Measurements from ENCODE around the gene MPP3.
A peak's percentile ranks its signal among the peaks of the same experiment; 100 is the strongest.

Gene MPP3, protein sequence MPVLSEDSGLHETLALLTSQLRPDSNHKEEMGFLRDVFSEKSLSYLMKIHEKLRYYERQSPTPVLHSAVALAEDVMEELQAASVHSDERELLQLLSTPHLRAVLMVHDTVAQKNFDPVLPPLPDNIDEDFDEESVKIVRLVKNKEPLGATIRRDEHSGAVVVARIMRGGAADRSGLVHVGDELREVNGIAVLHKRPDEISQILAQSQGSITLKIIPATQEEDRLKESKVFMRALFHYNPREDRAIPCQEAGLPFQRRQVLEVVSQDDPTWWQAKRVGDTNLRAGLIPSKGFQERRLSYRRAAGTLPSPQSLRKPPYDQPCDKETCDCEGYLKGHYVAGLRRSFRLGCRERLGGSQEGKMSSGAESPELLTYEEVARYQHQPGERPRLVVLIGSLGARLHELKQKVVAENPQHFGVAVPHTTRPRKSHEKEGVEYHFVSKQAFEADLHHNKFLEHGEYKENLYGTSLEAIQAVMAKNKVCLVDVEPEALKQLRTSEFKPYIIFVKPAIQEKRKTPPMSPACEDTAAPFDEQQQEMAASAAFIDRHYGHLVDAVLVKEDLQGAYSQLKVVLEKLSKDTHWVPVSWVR

DNA sequence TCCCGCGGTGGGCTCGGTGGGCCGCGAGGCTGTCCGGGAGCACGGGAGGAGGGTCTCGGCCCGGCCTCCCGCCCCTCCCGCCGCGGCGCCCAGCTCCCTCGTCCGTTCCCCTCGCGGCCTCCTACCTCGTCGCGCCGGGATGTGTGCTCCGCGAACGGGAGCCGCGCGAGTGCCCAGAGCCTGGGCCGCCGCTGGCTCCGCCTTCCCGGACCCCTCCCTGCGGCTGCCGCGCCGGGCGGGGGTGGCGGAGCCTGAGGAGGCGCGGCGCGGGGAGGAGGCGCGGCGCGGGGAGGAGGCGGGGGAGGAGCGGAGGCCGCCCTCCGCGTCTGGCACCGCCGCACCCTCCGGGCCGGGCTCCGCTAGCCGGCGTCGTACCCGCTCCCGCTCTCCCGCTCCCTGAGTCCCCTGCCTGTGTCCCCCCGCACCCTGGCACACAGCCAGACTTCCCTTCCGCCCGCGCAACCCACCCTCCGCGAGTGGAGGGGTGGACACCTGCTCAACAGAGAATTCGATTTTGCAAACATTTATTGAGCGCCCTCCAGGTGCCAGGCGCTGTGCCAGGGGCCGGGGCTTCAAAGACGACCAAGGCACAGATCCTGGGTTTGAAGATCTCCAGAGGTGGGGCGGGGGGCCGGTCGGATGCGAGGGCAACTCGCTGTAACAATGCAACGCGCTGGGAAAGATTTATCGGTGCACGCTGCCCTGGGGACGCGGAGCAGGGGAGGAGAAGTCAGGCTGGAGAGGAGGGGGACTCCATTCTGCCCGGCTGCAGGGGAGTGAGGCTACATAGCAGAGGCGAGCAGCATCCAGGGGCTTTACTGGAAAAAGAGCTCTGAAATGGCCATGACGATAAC lies at the start of gene MPP3:
Gene MPP3 (minus strand): TSS at position 171 of the 854 bp plus-strand sequence. CDS start 1,240 bp downstream, outside the sequence.
- no peak within 1 kb of the TSS for H3K27ac ChIP-seq (ENCODE audit: low read depth, low read length)
- H3K9ac ChIP-seq (ENCODE audit: low read length) = no peak within 1 kb of the TSS
- no peaks in the 10 kb centered on the region for H3K9me3 ChIP-seq (ENCODE audit: low read length)
- peaks cover 16% of the 10 kb centered on the region for H3K36me3 ChIP-seq (ENCODE audit: insufficient read depth, low read length)
- H3K4me3 ChIP-seq (ENCODE audit: low read depth in 1 of 2, low read length in 2 of 2) = peak within 1 kb of the TSS; percentile 68 to 72
- H3K4me1 ChIP-seq (ENCODE audit: insufficient read depth, low read length) = peaks cover 13% of the 10 kb centered on the region
- H3K27me3 ChIP-seq (ENCODE audit: control insufficient read depth in 1 of 2, insufficient read depth in 2 of 2, low read length in 2 of 2) = no peaks in the 10 kb centered on the region

DNA sequence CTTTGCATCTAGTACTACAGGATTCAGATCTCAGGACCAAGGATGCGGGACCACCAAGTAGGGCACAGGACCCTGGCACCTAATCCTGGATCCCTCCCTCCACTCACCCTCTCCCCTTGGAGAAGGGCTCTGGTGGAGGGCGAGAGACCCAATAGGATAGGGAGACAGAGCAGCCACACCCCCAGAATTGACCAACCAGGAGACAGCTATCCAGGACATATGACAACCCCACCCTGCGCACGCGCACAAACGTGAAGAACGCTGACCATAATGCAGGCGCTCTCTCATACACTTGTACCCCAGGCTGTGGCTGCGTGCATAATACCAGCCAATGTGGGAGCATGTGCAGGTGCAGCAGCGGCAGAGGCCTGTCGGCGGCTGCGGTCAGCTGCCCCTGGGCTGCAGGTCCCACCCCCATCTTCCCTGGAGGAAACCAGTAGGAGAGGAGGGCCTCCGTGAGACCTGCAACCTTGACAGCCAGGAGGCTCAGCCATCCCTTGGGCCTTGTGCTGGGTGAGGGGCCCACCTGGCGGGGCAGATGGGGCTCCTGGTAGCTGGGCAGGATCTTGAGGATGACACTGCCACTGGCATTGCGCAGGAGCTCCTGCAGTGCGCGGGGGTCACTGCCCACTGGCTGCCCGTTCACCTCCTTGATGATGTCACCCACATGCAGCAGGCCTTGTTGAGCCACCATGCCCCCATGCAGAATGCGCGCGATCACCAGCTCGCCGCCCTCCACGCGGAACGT lies 49.0 kb upstream of the MPP3 start:
- no peaks in the 10 kb centered on the region for H3K9me3 ChIP-seq (ENCODE audit: low read length)
- H3K9ac ChIP-seq (ENCODE audit: low read length) = no peak overlapping the region
- peaks cover 4% of the 10 kb centered on the region for H3K4me1 ChIP-seq (ENCODE audit: insufficient read depth, low read length)
- no peak overlapping the region for H3K4me3 ChIP-seq (ENCODE audit: low read depth in 1 of 2, low read length in 2 of 2)
- H3K27ac ChIP-seq (ENCODE audit: low read depth, low read length) = no peak overlapping the region
- H3K36me3 ChIP-seq (ENCODE audit: insufficient read depth, low read length) = peaks cover 25% of the 10 kb centered on the region
- no peaks in the 10 kb centered on the region for H3K27me3 ChIP-seq (ENCODE audit: control insufficient read depth in 1 of 2, insufficient read depth in 2 of 2, low read length in 2 of 2)

DNA sequence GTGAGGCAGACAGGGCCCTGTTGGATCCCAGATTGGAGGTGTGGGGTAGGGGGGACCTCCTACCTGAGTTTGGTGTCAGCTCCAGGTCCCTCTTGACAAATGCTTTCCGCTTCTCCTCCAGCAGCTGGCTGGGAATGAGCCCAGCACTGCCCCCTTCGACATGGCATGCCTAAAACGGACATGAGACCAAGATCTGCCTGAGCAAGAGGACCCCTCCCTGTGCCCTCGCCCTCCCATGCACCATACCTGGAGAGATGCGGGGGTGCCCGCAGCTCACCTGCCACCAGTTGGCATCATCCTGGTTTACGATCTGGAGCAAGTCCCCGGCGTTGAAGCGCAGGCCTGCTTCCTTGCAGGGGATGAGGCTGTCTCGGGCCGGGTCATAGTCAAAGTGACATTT lies 48.2 kb upstream of the MPP3 start:
- no peak overlapping the region for H3K27ac ChIP-seq (ENCODE audit: low read depth, low read length)
- H3K4me1 ChIP-seq (ENCODE audit: insufficient read depth, low read length) = peaks cover 4% of the 10 kb centered on the region
- no peaks in the 10 kb centered on the region for H3K9me3 ChIP-seq (ENCODE audit: low read length)
- H3K4me3 ChIP-seq (ENCODE audit: low read depth in 1 of 2, low read length in 2 of 2) = no peak overlapping the region
- H3K27me3 ChIP-seq (ENCODE audit: control insufficient read depth in 1 of 2, insufficient read depth in 2 of 2, low read length in 2 of 2) = no peaks in the 10 kb centered on the region
- no peak overlapping the region for H3K9ac ChIP-seq (ENCODE audit: low read length)
- H3K36me3 ChIP-seq (ENCODE audit: insufficient read depth, low read length) = peaks cover 27% of the 10 kb centered on the region

DNA sequence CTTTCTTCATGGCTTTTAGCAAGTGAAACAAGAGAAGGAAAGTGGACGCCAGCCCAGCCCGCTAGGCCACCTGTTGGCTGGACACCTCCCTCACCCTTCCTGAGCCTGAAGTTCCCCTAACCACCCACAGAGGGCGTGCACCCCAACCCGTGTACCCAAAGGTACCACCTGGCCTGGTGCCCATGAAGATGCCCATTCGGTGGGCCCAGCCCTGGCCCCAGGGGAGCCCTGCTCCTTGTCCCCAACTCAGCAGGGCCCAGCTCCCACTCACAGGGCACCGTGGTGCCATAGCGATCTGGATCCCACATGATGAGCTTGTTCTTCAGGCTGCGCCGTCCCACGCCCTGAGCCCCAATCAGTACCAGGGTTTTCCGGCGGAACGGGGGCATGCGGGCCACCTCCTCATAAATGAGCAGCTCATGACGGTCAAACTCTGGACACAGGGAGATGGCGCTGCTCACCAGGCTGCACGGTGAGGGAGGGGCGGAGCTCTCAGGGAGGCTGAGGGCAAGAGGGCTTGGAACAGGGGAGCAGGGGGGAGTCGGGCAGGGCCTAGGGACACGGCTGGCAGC lies 47.6 kb upstream of the MPP3 start:
- Histone ChIP-seq H3K27ac (ENCODE audit: low read depth, low read length) (no peak overlapping the region), H3K9me3 (ENCODE audit: low read length) (no peaks in the 10 kb centered on the region), H3K27me3 (ENCODE audit: control insufficient read depth in 1 of 2, insufficient read depth in 2 of 2, low read length in 2 of 2) (no peaks in the 10 kb centered on the region), H3K9ac (ENCODE audit: low read length) (no peak overlapping the region), H3K4me3 (ENCODE audit: low read depth in 1 of 2, low read length in 2 of 2) (no peak overlapping the region), H3K36me3 (ENCODE audit: insufficient read depth, low read length) (peaks cover 27% of the 10 kb centered on the region), H3K4me1 (ENCODE audit: insufficient read depth, low read length) (peaks cover 4% of the 10 kb centered on the region)

DNA sequence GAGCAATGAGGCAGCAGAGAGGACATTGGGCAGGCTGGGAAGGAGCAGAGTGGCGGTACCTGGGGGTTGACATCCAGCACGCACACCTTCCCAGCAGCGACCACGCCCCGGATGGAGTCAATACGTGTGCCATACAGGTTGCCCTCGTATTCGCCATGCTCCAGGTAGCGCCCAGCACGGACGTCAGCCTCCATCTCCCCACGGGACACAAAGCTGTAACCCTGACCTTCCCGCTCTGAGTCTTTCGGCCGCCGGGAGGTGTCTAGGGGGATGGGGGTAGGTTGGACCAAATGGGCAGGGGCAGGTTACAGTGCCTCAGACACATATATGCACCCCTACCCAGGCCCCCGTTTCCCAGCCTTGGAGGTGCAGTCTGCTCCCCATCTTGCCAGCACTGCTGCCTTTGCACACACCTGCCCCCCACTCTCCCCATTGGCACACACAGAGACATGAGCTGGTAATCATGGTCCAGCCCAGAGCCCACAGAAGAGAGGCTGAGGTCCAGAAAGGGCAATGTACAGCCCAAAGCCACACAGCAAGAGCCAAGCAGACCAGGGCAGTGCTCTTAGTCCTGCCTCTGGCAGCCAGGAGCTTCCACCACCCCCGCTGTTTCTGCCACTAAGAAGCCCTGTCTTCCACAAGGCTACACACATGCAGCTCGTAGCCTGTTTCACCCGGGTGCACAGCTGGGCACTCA lies 46.9 kb upstream of the MPP3 start:
- Histone ChIP-seq H3K4me3 (ENCODE audit: low read depth in 1 of 2, low read length in 2 of 2) (no peak overlapping the region), H3K4me1 (ENCODE audit: insufficient read depth, low read length) (peaks cover 4% of the 10 kb centered on the region), H3K27ac (ENCODE audit: low read depth, low read length) (no peak overlapping the region), H3K9ac (ENCODE audit: low read length) (no peak overlapping the region), H3K9me3 (ENCODE audit: low read length) (no peaks in the 10 kb centered on the region), H3K36me3 (ENCODE audit: insufficient read depth, low read length) (peaks cover 27% of the 10 kb centered on the region), H3K27me3 (ENCODE audit: control insufficient read depth in 1 of 2, insufficient read depth in 2 of 2, low read length in 2 of 2) (no peaks in the 10 kb centered on the region)

DNA sequence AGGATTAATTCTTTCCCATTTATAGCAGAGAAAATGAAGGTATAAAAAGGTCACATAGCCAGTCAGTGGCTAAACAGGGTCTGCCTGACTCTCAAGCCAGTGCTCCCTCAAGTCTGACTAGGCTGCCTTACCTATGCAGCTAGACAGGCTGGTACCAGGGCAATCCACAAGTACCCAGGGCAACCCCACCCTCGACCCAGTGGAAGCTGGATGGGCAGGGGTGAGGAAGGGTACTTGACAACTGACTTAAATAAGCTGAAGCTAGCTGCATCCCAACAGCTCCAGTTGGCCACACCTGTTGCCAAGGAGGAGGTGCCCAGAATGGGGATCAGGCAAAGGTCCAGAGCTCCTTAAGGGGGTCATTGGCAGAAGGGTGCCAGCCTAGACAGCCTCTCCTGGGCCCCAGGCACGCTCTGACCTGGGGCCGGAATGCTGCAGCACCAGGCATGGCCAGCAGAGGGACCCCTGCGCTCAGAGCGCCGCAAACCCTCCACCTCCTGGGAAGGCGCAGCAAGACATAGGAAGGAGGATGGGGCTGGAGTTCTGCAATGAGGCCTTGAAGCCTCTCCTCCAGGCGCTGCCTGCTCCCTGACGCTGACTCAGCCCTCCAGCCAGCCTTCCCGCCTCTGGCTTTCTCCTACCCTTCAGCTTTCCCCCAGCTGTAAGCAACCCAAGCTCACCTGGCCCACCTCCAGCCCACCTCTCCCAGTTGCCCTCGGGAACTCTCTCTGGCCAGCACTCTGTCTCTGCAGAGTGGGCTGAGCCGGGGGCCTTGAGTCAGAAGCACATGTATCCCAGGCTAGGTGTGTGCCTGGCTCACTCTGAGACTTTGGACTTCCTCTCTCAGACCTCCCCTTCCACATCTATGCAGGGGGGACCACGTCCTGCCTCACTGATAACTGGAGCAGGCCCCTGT lies 45.6 kb upstream of the MPP3 start:
- Histone ChIP-seq H3K27ac (ENCODE audit: low read depth, low read length) (no peak overlapping the region), H3K4me1 (ENCODE audit: insufficient read depth, low read length) (peaks cover 4% of the 10 kb centered on the region), H3K9me3 (ENCODE audit: low read length) (no peaks in the 10 kb centered on the region), H3K4me3 (ENCODE audit: low read depth in 1 of 2, low read length in 2 of 2) (no peak overlapping the region), H3K9ac (ENCODE audit: low read length) (no peak overlapping the region), H3K36me3 (ENCODE audit: insufficient read depth, low read length) (peaks cover 27% of the 10 kb centered on the region), H3K27me3 (ENCODE audit: control insufficient read depth in 1 of 2, insufficient read depth in 2 of 2, low read length in 2 of 2) (no peaks in the 10 kb centered on the region)

DNA sequence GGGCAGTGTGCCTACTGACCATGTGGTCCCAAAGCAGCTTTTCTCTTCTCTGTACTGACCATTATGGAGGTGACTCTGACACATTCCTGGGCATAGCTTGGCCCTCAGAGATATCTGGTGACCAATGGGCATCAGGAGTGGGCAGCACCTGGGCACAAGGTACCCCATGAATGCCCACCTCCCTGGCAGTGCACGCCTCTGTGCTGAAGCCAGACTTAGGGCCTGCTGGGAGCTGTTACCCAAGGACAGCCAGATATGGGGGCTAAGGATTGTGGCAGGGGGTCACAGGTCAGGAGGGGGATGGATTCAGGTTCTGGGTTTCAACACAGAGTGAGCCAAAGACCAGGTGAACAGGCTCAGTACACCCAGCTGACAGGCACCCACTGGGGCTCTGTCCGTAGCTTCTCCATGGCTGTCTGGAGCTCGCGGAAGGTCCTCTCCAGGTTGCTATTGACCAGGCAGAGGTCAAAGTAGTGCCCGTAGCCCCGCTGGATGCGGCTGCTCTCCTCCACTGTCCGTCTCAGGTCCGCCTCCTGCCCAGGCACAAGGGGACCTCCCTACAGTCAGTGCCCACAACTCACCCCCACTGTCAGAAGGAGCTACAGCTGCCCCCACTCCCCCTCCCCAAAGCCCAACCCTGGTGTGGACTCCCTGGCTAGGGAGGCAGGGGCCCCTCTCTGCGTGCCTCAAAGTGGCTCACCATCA lies 44.7 kb upstream of the MPP3 start:
- peaks cover 27% of the 10 kb centered on the region for H3K36me3 ChIP-seq (ENCODE audit: insufficient read depth, low read length)

DNA sequence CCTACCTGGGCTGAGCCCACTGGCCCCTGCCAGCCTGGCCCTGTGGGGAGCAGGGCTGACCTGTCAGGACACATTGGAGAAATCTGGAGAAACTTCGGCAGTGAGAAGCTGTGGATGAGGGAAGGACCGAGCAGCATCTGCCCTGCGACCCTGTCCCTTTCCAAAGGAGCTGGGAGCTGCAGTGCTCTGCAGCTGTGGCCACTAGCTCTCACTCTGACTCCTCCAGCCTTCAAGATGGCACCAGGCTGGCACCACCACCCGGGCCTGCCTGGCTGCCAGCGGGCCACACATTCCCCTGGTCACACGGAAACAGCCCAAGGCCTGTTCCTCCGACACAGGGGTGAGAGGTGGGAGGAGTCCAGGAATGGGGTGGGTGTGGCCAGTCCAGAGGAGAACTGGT lies 44.1 kb upstream of the MPP3 start:
- H3K4me3 ChIP-seq (ENCODE audit: low read depth in 1 of 2, low read length in 2 of 2) = no peak overlapping the region
- H3K9ac ChIP-seq (ENCODE audit: low read length) = no peak overlapping the region
- no peaks in the 10 kb centered on the region for H3K9me3 ChIP-seq (ENCODE audit: low read length)
- H3K27me3 ChIP-seq (ENCODE audit: control insufficient read depth in 1 of 2, insufficient read depth in 2 of 2, low read length in 2 of 2) = no peaks in the 10 kb centered on the region
- no peak overlapping the region for H3K27ac ChIP-seq (ENCODE audit: low read depth, low read length)
- H3K4me1 ChIP-seq (ENCODE audit: insufficient read depth, low read length) = peaks cover 4% of the 10 kb centered on the region
- H3K36me3 ChIP-seq (ENCODE audit: insufficient read depth, low read length) = peaks cover 27% of the 10 kb centered on the region

More for the DNA sequence above, 44.7 kb upstream of the MPP3 start:
- H3K9me3 ChIP-seq (ENCODE audit: low read length) = no peaks in the 10 kb centered on the region
- no peak overlapping the region for H3K4me3 ChIP-seq (ENCODE audit: low read depth in 1 of 2, low read length in 2 of 2)
- H3K27ac ChIP-seq (ENCODE audit: low read depth, low read length) = no peak overlapping the region
- no peaks in the 10 kb centered on the region for H3K27me3 ChIP-seq (ENCODE audit: control insufficient read depth in 1 of 2, insufficient read depth in 2 of 2, low read length in 2 of 2)
- peaks cover 4% of the 10 kb centered on the region for H3K4me1 ChIP-seq (ENCODE audit: insufficient read depth, low read length)
- no peak overlapping the region for H3K9ac ChIP-seq (ENCODE audit: low read length)

DNA sequence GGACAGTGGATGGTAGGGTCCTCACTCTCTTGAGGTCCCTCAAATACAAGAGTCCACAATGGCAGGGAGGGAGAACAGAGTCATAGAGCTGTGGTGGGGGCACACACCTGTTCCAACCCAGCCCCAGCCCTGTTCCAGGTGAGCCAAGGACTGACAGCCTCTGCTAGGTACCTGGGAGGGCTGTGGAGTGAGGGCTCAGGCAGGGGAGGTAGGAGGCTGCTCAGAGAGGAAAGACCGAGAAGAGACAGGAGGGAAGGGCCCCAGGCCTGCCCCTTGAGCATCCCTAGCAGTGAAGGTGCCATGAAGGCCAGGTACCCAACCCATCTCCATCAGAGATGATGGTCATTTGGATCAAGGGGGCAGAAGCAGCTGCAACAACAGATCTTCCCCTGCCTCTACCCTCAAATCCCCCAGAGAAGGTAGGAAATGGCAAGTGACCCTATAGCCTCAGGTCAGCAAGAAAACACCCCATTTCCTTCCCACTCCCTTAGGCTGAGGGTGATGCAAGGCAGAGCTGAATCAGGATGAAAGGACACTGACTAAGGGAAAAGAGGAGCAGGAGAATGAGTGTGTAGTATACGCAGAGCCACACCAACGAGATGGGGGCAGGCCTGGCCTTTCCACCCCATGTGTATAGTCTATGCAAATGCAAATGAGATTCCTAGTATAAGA lies 42.7 kb upstream of the MPP3 start:
- no peak overlapping the region for H3K9ac ChIP-seq (ENCODE audit: low read length)
- peaks cover 27% of the 10 kb centered on the region for H3K36me3 ChIP-seq (ENCODE audit: insufficient read depth, low read length)
- no peaks in the 10 kb centered on the region for H3K27me3 ChIP-seq (ENCODE audit: control insufficient read depth in 1 of 2, insufficient read depth in 2 of 2, low read length in 2 of 2)
- H3K9me3 ChIP-seq (ENCODE audit: low read length) = no peaks in the 10 kb centered on the region
- H3K4me3 ChIP-seq (ENCODE audit: low read depth in 1 of 2, low read length in 2 of 2) = no peak overlapping the region
- H3K27ac ChIP-seq (ENCODE audit: low read depth, low read length) = no peak overlapping the region
- peaks cover 4% of the 10 kb centered on the region for H3K4me1 ChIP-seq (ENCODE audit: insufficient read depth, low read length)

Measured in muscle layer of colon (tissue), 2 donors.